ENCODE results near the gene CARNS1.

DNA sequence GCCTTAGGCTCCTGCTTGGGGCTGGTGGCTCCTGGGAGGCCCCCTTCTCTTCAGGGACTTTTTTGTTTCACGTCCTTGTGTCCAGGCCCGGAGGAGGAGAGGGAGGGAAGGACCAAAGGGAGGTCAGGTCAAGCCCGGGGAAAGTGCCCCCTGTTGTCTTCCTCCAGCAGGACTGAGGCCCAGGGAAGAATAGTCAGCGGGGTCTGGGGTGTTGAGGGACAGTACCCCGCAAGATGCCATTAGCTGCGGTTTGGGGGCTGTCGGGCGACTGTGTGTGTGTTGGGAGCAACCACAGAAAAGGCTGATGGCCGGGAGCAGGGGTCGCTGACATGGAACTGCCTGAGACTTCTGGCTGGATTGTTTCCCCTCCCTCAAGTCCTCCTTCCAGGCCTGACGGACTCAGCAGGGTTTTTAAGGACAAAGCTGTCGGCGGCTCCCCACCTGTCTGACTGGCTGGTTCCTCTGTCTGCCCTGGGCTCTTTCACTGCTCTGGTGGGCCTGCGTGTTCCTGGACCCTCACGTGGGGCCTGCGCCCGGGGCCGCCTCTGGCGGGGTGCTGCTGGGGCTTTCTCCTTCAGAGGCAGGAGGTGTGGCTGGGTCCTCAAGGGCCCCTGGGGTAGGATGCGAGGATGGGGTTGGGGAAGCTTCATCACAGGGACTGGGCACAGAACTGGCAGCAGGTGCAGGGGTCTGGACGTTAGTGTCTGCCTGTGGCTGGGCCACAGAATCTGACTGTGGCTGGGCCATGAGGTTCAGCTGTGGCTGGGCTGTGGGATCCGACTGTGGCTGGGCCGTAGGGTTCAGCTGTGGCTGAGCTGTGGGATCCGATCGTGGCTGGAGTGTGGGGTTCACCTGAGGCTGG lies 35.5 kb downstream of the CARNS1 start:
- no peak for TF ChIP-seq CTCF (conservative IDR thresholded peaks at IDR 0.05; ENCODE audit: low read depth, low read length)
- no peak for TF ChIP-seq EZH2 (IDR thresholded peaks at IDR 0.05; ENCODE audit: borderline replicate concordance, low read depth, low read length, poor library complexity, severe bottlenecking)

Data from A673 (cell line).